HepG2 (cell line): ENCODE results near the gene CFAP99. TPM values are rescaled to one million over a fixed set of nuclear protein-coding genes. Genes with fewer than 3 reads are reported as not detected.

Source experiments
- ATAC-seq: fragments of 200-7000 bp; cut with Tn5 transposase; 3 replicates; pipeline ENCODE4 v1.9.1; 2020; ENCODE audit warnings: mild to moderate bottlenecking, moderate library complexity
- BruUV-seq: library from RNA; stranded (reverse); fragments of 400-500 nt; replicated peaks from 2 replicates; lab custom pipeline; 2021; lab: Mats Ljungman, UMichigan
- CTCF ChIA-PET: fragments of 300-600 bp; formaldehyde crosslinking; extraction: SDS; loops from one replicate; lab custom pipeline; 2021; ENCODE audit warnings: low total read pairs, inconsistent platforms, low intra/inter-chr PET ratio; lab: Yijun Ruan, JAX
- POLR2A ChIA-PET: fragments of 350-600 bp; sonication (Branson Sonifier 250); formaldehyde crosslinking; loops from one replicate; lab custom pipeline; 2020; ENCODE audit warnings: antibody characterized with exemption, inconsistent platforms; lab: Yijun Ruan, JAX
- DNase-seq: peaks from one replicate; pipeline ENCODE4 v3.0.0-alpha.2; 2015; ENCODE audit warnings: low spot score
- FAIRE-seq: peaks from 3 replicates; lab custom pipeline; 2011; peaks lifted over from hg19 to GRCh38; lab: Jason Lieb, UNC
- H2AFZ ChIP-seq: one replicate; pipeline ENCODE4 v1.6.1; 2011; ENCODE audit warnings: low read length, inconsistent platforms
- H3K27ac ChIP-seq: fragments of 300-600 bp; 3 replicates; pipeline ENCODE4 v1.8.0; 2011; ENCODE audit warnings: mixed run types, mild to moderate bottlenecking, mixed read lengths, low read length, inconsistent platforms; ENCODE audit not compliant: insufficient read depth; ENCODE audit errors: extremely low read length
- H3K27me3 ChIP-seq, 2 experiments: fragments of 200-600 bp in 1 of 2; 2 replicates in 1 of 2; 3 replicates in 1 of 2; pipeline versions ENCODE4 v1.6.0 to v1.8.0; 2011; ENCODE audit warnings: low read length in 2 of 2, mild to moderate bottlenecking in 2 of 2, moderate library complexity in 2 of 2, inconsistent platforms in 1 of 2; ENCODE audit not compliant: insufficient read depth in 2 of 2, control insufficient read depth in 1 of 2
- H3K36me3 ChIP-seq, 2 experiments: fragments of 200-600 bp in 1 of 2; replicated peaks in 1 of 2; 2 replicates in 1 of 2; 3 replicates in 1 of 2; pipeline versions ENCODE4 v1.5.1 to v1.8.0; 2011; ENCODE audit warnings: low read length in 2 of 2, inconsistent platforms in 1 of 2; ENCODE audit not compliant: insufficient read depth in 2 of 2, control insufficient read depth in 1 of 2
- H3K4me1 ChIP-seq: 2 replicates; pipeline ENCODE4 v1.5.1; 2012; ENCODE audit warnings: low read length, inconsistent platforms; ENCODE audit not compliant: insufficient read depth
- H3K4me2 ChIP-seq: 2 replicates; pipeline ENCODE4 v1.6.0; 2011; ENCODE audit warnings: low read depth, low read length, inconsistent platforms
- H3K4me3 ChIP-seq, 3 experiments: fragments of 200-600 bp in 1 of 3; sonication (generic), shearing (Covaris generic) in 1 of 3; replicated peaks in 1 of 3; 2 replicates each; pipeline ENCODE4 v1.5.1; 2011 to 2016; ENCODE audit warnings: low read length in 3 of 3, inconsistent platforms in 2 of 3, low read depth in 2 of 3, mild to moderate bottlenecking in 2 of 3, control low read depth in 1 of 3, mixed read lengths in 1 of 3; ENCODE audit not compliant: insufficient read depth in 1 of 3
- H3K79me2 ChIP-seq: one replicate; pipeline ENCODE4 v1.6.1; 2011; ENCODE audit warnings: low read length, inconsistent platforms; ENCODE audit not compliant: insufficient read depth
- H3K9ac ChIP-seq: 2 replicates; pipeline ENCODE4 v1.6.0; 2011; ENCODE audit warnings: mild to moderate bottlenecking, low read depth, low read length, inconsistent platforms; ENCODE audit not compliant: insufficient read depth
- H3K9me3 ChIP-seq: 2 replicates; pipeline ENCODE4 v1.5.1; 2012; ENCODE audit warnings: mild to moderate bottlenecking, low read length
- H4K20me1 ChIP-seq: 2 replicates; pipeline ENCODE4 v1.6.0; 2011; ENCODE audit warnings: inconsistent platforms, mild to moderate bottlenecking, low read length, moderate library complexity; ENCODE audit not compliant: insufficient read depth
- ETV5 ChIP-seq: IDR thresholded peaks from 2 replicates; pipeline ENCODE4 v1.6.1; 2018; ENCODE audit warnings: missing biosample characterization, missing genetic modification reagents, inconsistent platforms, borderline replicate concordance
- GLI4 ChIP-seq: sonication (generic); formaldehyde crosslinking; IDR thresholded peaks from 2 replicates; pipeline ENCODE4 v1.5.1; 2020; ENCODE audit warnings: missing genetic modification reagents, mild to moderate bottlenecking, moderate library complexity, borderline replicate concordance
- SYNCRIP ChIP-seq: fragments of 200-400 bp; formaldehyde crosslinking; IDR thresholded peaks from 2 replicates; pipeline ENCODE4 v1.6.1; 2018; ENCODE audit warnings: mild to moderate bottlenecking, low read depth, low read length; ENCODE audit not compliant: insufficient read depth
- TBX3 ChIP-seq: fragments of 450-650 bp; IDR thresholded peaks from 2 replicates; pipeline ENCODE4 v1.6.1; 2017; ENCODE audit warnings: antibody characterized with exemption, mild to moderate bottlenecking, inconsistent platforms, borderline replicate concordance
- ZBTB37 ChIP-seq: sonication (generic); formaldehyde crosslinking; IDR thresholded peaks from 2 replicates; pipeline ENCODE4 v1.4.0; 2020; ENCODE audit warnings: mild to moderate bottlenecking, missing genetic modification reagents
- ZFP36L1 ChIP-seq: sonication (generic); formaldehyde crosslinking; IDR thresholded peaks from 2 replicates; pipeline ENCODE4 v1.8.0; 2022; ENCODE audit warnings: mild to moderate bottlenecking, missing genetic modification reagents, moderate library complexity
- ZSCAN25 ChIP-seq: sonication (generic); formaldehyde crosslinking; IDR thresholded peaks from 2 replicates; pipeline ENCODE4 v1.8.0; 2022; ENCODE audit warnings: mild to moderate bottlenecking, missing genetic modification reagents
- WGBS: methylation state at CpG from one replicate; pipeline ENCODE4 v1.1.6; 2017; ENCODE audit warnings: low lambda C conversion rate; 5-methylcytosine and 5-hydroxymethylcytosine counted together
- in situ Hi-C: cut with HindIII; loops from 2 replicates; pipeline ENCODE4 v1.10.0; 2017; ENCODE audit warnings: low pct_unique_long_range_greater_than_20kb; ENCODE audit not compliant: extremely low pct_ligation_motif_present
- intact Hi-C: fragments of 100-400 bp; cut with micrococcal nuclease; formaldehyde crosslinking; loops from one replicate; pipeline ENCODE4 v1.10.0; 2022; ENCODE audit not compliant: unreplicated experiment
- polyA plus RNA-seq, 8 experiments: library from polyadenylated mRNA; depleted of rRNA in 3 of 8; stranded (reverse) in 7 of 8; unstranded in 1 of 8; fragments of >200 nt; fragmentation: Illumina TruSeq in 4 of 8; extraction: Trizol in 4 of 8; gene quantifications; 2 replicates each; pipeline versions ENCODE4 v1.2.1 to v1.2.3, GENCODE V29; 2011 to 2016; ENCODE audit warnings: low read depth in 4 of 8, missing spikeins in 1 of 8, mixed read lengths in 1 of 8; ENCODE audit not compliant: insufficient read depth in 1 of 8
- total RNA-seq, 5 experiments: library from RNA; depleted of rRNA; stranded (reverse); fragments of >200 nt; fragmentation: Illumina TruSeq; extraction: Trizol; gene quantifications; 2 replicates each; pipeline ENCODE4 v1.2.3, GENCODE V29; 2016; ENCODE audit warnings: low read depth in 1 of 5
- TF ChIP-seq, protein P1 (sequence below): sonication (generic); formaldehyde crosslinking; IDR thresholded peaks from 2 replicates; pipeline ENCODE4 v1.5.1; 2020; ENCODE audit warnings: mild to moderate bottlenecking, missing genetic modification reagents, borderline replicate concordance

The CFAP99 gene
- total and polyA plus RNA-seq, 2 of the 13 experiments (the other 11 are each of a cell fraction or from before 2014, with no cell fraction given): not detected

- 57% methylated on average over 11 of the region's 14 CpGs for WGBS
- CTCF ChIA-PET: no interaction called here
- FAIRE-seq (no peak), ATAC-seq (no peak), DNase-seq (no peak)
- H3K9me3 ChIP-seq: no peaks in the 10 kb centered on the region
- intact Hi-C loops (no loop called here), in situ Hi-C loops (no loop called here)
- no peak overlapping the region for H3K4me3 ChIP-seq
- H3K79me2 ChIP-seq: no peaks in the 10 kb centered on the region
- H2AFZ ChIP-seq: no peak overlapping the region
- no peak for TF ChIP-seq GLI4 (CRISPR knock-in tag)
- BruUV-seq: no TSS peak
- POLR2A ChIA-PET: no interaction called here
- no peaks in the 10 kb centered on the region for H3K36me3 ChIP-seq
- peaks cover 38% of the 10 kb centered on the region for H3K4me1 ChIP-seq
- no peaks in the 10 kb centered on the region for H4K20me1 ChIP-seq
- no peak overlapping the region for H3K27ac ChIP-seq
- peaks cover 10 to 56% of the 10 kb centered on the region in 2 experiments for H3K27me3 ChIP-seq
- no peak overlapping the region for H3K9ac ChIP-seq
- no peak overlapping the region for H3K4me2 ChIP-seq
Measured at GRCh38 chr4:2411786-2412510, 6.8 kb upstream of the CFAP99 start.

DNA sequence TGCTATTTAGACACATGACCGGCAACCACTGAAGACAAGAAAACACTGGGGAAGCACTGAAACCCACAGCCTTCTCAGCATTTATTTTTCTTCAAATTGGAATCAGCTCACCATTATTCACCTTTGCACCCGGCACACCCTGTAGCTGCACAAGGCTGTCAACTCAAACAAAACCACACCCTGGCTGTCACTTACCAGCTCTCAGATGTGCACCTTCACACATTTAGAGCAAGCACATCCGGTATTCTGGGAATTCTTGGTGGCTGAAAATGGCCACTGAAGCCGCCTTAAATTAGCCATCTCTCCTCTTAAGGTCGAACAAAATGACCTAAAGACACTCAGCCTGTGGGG, 6.2 kb upstream of the CFAP99 start:
- H3K4me2 ChIP-seq: peak overlapping the region; percentile 75; the same call in 1 of the 2 replicates
- TF ChIP-seq ZFP36L1 (CRISPR knock-in tag) (no peak), ETV5 (0 out of 2 replicates have a peak, but pooled peaks have one; percentile 17), TBX3 (no peak), ZSCAN25 (no peak), SYNCRIP (no peak), ZBTB37 (no peak)
- TF ChIP-seq, protein P1, sequence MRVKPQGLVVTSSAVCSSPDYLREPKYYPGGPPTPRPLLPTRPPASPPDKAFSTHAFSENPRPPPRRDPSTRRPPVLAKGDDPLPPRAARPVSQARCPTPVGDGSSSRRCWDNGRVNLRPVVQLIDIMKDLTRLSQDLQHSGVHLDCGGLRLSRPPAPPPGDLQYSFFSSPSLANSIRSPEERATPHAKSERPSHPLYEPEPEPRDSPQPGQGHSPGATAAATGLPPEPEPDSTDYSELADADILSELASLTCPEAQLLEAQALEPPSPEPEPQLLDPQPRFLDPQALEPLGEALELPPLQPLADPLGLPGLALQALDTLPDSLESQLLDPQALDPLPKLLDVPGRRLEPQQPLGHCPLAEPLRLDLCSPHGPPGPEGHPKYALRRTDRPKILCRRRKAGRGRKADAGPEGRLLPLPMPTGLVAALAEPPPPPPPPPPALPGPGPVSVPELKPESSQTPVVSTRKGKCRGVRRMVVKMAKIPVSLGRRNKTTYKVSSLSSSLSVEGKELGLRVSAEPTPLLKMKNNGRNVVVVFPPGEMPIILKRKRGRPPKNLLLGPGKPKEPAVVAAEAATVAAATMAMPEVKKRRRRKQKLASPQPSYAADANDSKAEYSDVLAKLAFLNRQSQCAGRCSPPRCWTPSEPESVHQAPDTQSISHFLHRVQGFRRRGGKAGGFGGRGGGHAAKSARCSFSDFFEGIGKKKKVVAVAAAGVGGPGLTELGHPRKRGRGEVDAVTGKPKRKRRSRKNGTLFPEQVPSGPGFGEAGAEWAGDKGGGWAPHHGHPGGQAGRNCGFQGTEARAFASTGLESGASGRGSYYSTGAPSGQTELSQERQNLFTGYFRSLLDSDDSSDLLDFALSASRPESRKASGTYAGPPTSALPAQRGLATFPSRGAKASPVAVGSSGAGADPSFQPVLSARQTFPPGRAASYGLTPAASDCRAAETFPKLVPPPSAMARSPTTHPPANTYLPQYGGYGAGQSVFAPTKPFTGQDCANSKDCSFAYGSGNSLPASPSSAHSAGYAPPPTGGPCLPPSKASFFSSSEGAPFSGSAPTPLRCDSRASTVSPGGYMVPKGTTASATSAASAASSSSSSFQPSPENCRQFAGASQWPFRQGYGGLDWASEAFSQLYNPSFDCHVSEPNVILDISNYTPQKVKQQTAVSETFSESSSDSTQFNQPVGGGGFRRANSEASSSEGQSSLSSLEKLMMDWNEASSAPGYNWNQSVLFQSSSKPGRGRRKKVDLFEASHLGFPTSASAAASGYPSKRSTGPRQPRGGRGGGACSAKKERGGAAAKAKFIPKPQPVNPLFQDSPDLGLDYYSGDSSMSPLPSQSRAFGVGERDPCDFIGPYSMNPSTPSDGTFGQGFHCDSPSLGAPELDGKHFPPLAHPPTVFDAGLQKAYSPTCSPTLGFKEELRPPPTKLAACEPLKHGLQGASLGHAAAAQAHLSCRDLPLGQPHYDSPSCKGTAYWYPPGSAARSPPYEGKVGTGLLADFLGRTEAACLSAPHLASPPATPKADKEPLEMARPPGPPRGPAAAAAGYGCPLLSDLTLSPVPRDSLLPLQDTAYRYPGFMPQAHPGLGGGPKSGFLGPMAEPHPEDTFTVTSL (CRISPR knock-in tag): no peak
- TF ChIP-seq, all 625 proteins: peak for 1
- Histone ChIP-seq H3K27me3 (peaks cover 12 to 54% of the 10 kb centered on the region in 2 experiments), H3K4me1 (peaks cover 39% of the 10 kb centered on the region), H3K9me3 (no peaks in the 10 kb centered on the region), H4K20me1 (no peaks in the 10 kb centered on the region), H3K36me3 (no peaks in the 10 kb centered on the region), H3K4me3 (peak overlapping the region in 1 of 3 experiments; percentile 64; a peak in 2 of 6 replicates), H3K9ac (no peak overlapping the region), H2AFZ (no peak overlapping the region), H3K27ac (no peak overlapping the region), H3K79me2 (no peaks in the 10 kb centered on the region)
- in situ Hi-C loops (no loop called here), intact Hi-C loops (no loop called here)
- no peak for FAIRE-seq
- ChIA-PET CTCF (interaction anchor here (1.2 kb wide), 1 partner anchor 29 kb away, joined by 7 read pairs; no protein-coding TSS in a partner anchor), POLR2A (no interaction called here)
- no peak for ATAC-seq
- WGBS: 12% methylated on average over 4 of the region's 5 CpGs
- no peak for DNase-seq
- BruUV-seq: no TSS peak
